ENCODE results near the gene CMSS1. TPM values are rescaled to one million over a fixed set of nuclear protein-coding genes. Genes with fewer than 3 reads are reported as not detected.

The CMSS1 gene
- total RNA-seq, 1 donor from 2014 or later, result 9.2 TPM

DNA sequence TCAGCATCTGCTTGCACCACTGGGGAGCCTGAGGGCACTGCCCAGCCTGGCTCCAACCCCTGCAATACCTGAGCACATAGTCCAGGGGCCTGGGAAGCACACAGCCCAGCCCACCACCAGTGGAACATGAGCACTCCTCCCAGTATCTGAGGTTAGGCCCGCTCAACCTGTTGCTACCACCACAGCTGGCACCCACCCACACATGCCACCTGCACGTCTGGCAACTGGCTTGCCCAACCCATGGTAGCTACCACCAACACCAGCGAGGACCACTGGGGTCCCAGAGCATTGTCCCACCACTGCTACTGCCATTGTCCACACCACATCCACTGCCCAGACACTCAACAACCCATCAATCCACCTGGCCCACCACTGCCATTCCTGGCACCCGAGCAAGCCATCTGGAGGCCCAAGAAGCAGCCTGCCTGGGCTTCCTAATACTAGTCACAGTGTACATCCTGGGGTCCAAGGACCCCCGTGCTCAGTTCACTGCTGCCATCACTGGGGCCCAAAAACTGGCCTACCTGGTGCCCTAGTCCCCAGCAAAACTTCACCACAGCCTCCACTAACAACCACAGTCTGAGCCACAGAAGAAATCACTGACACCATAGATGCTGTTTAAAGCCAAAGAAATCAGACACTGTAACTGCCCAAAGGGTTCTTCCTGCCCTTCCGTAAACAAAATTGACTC lies 381.1 kb downstream of the CMSS1 start:
- Histone ChIP-seq H3K4me3 (no peak overlapping the region), H3K36me3 (no peaks in the 10 kb centered on the region), H3K27ac (no peak overlapping the region), H3K27me3 (no peaks in the 10 kb centered on the region), H3K9me3 (no peaks in the 10 kb centered on the region), H3K4me1 (no peaks in the 10 kb centered on the region)
- intact Hi-C loops (cut with DNase I), result no loop called here
- TF ChIP-seq, protein P1, sequence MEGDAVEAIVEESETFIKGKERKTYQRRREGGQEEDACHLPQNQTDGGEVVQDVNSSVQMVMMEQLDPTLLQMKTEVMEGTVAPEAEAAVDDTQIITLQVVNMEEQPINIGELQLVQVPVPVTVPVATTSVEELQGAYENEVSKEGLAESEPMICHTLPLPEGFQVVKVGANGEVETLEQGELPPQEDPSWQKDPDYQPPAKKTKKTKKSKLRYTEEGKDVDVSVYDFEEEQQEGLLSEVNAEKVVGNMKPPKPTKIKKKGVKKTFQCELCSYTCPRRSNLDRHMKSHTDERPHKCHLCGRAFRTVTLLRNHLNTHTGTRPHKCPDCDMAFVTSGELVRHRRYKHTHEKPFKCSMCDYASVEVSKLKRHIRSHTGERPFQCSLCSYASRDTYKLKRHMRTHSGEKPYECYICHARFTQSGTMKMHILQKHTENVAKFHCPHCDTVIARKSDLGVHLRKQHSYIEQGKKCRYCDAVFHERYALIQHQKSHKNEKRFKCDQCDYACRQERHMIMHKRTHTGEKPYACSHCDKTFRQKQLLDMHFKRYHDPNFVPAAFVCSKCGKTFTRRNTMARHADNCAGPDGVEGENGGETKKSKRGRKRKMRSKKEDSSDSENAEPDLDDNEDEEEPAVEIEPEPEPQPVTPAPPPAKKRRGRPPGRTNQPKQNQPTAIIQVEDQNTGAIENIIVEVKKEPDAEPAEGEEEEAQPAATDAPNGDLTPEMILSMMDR (IDR thresholded peaks at IDR 0.05), result no peak
- no peak for DNase-seq (ENCODE audit: low spot score in 2 of 2)

GRCh38 chr3:100205171-100205570 lies 387.5 kb downstream of the CMSS1 start:
- Histone ChIP-seq H3K36me3 (no peaks in the 10 kb centered on the region), H3K27ac (no peak overlapping the region), H3K4me1 (peaks cover 0 to 3% of the 10 kb centered on the region in 2 donors), H3K4me3 (no peak overlapping the region), H3K27me3 (no peaks in the 10 kb centered on the region), H3K9me3 (no peaks in the 10 kb centered on the region)
- TF ChIP-seq, protein P1 (IDR thresholded peaks at IDR 0.05), result no peak
- DNase-seq (ENCODE audit: low spot score in 2 of 2), result no peak
- intact Hi-C loops (cut with DNase I), result no loop called here

GRCh38 chr3:100206687-100207086 lies 389.0 kb downstream of the CMSS1 start:
- no peak for DNase-seq (ENCODE audit: low spot score in 2 of 2)
- intact Hi-C loops (cut with DNase I), result no loop called here
- Histone ChIP-seq H3K27me3 (no peaks in the 10 kb centered on the region), H3K9me3 (no peaks in the 10 kb centered on the region), H3K4me1 (peaks cover 0 to 15% of the 10 kb centered on the region in 2 donors), H3K36me3 (no peaks in the 10 kb centered on the region), H3K4me3 (no peak overlapping the region), H3K27ac (no peak overlapping the region)
- TF ChIP-seq, protein P1 (IDR thresholded peaks at IDR 0.05), result no peak

DNA sequence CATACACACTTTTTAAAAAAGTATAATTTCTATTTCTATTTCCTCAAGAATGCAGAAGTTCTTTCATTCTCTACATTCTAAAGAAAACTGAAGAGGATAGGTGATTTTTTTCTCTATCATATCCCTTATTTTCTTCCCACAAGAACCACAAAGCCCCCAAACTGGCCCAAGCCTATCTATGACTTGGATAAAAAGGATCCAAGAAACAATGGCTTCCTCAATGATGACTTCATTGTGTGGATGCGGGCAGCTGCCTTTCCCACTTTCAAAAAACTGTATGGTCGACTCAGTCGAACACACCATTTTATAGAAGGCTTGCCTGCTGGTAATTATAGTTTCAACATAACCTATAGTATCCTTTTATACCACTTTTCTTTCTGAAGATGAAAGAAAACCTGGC lies 390.2 kb downstream of the CMSS1 start:
- no peak for DNase-seq (ENCODE audit: low spot score in 2 of 2)
- Histone ChIP-seq H3K27me3 (no peaks in the 10 kb centered on the region), H3K27ac (no peak overlapping the region), H3K4me1 (peaks cover 0 to 15% of the 10 kb centered on the region in 2 donors), H3K36me3 (no peaks in the 10 kb centered on the region), H3K9me3 (no peaks in the 10 kb centered on the region), H3K4me3 (no peak overlapping the region)
- intact Hi-C loops (cut with DNase I), result no loop called here
- TF ChIP-seq, protein P1 (IDR thresholded peaks at IDR 0.05), result no peak

GRCh38 chr3:100209169-100209568 lies 391.5 kb downstream of the CMSS1 start:
- Histone ChIP-seq H3K9me3 (no peaks in the 10 kb centered on the region), H3K36me3 (no peaks in the 10 kb centered on the region), H3K27me3 (no peaks in the 10 kb centered on the region), H3K27ac (no peak overlapping the region), H3K4me1 (peaks cover 0 to 15% of the 10 kb centered on the region in 2 donors), H3K4me3 (no peak overlapping the region)
- DNase-seq (ENCODE audit: low spot score in 2 of 2), result no peak
- intact Hi-C loops (cut with DNase I), result no loop called here
- TF ChIP-seq, protein P1 (IDR thresholded peaks at IDR 0.05), result no peak

All from ascending aorta (tissue), 2 donors.